ENCODE data around the gene MCTP2. TPM values are rescaled to one million over a fixed set of nuclear protein-coding genes. Genes with fewer than 3 reads are reported as not detected.

Gene MCTP2
- total and polyA plus RNA-seq, 2 donors: 6.7 to 9.3 TPM

DNA sequence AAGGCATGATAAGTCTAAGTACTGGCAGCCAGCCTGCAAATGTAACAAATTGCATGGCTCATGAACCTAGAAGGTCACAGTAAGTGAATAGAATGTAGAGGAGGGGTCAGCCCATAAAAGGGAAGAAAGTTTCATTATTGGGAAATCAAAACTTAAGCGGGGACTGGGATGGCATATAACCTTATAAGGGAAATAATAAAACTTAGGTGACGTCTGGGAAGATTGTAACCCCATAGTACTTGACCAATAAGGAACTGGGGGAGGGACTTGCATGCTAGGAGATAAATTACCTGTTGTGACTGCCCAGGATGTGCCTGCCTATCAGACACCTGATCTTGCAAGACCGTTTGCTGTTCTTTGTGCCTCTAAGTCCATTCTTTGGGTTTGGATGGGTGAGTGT, 28.1 kb upstream of the MCTP2 start:
- Histone ChIP-seq H3K36me3 (ENCODE audit: control insufficient read depth in 2 of 2, insufficient read depth in 2 of 2, low read length in 1 of 2) (no peaks in the 10 kb centered on the region), H3K27me3 (ENCODE audit: control insufficient read depth in 2 of 2, insufficient read depth in 1 of 2, low read length in 1 of 2) (no peaks in the 10 kb centered on the region), H3K4me1 (ENCODE audit: control insufficient read depth in 2 of 2, insufficient read depth in 2 of 2, low read length in 2 of 2) (peaks cover 0 to 3% of the 10 kb centered on the region in 2 donors), H3K9me3 (ENCODE audit: control insufficient read depth in 2 of 2, insufficient read depth in 1 of 2, low read length in 1 of 2) (no peaks in the 10 kb centered on the region), H3K27ac (ENCODE audit: low read depth in 1 of 2, low read length in 1 of 2) (no peak overlapping the region), H3K4me3 (ENCODE audit: low read length in 2 of 2) (no peak overlapping the region)
- DNase-seq (ENCODE audit: low read depth in 6 of 9, low spot score in 9 of 9): no peak
- 89% methylated on average over 3 of the region's 3 CpGs for WGBS

DNA sequence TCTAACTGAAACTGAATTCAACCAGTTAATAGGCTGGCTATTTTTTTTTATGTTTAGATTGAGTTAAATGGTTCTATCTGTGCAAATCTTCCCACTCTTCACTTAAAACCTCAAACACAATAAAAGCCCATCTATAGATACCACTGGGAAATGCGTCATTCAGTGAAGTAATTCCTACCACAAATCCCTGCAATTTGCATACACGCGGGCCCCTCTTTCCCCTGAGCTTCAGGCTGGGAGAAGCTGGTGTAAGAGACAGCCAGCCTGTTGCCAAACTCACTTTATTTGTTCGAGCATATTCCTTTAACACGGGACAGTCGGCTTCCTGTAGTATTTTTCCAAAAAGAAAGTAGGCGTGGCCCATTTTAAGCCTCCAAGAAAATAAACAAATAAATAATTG, 26.0 kb upstream of the MCTP2 start:
- Histone ChIP-seq H3K9me3 (ENCODE audit: control insufficient read depth in 2 of 2, insufficient read depth in 1 of 2, low read length in 1 of 2) (no peaks in the 10 kb centered on the region), H3K4me1 (ENCODE audit: control insufficient read depth in 2 of 2, insufficient read depth in 2 of 2, low read length in 2 of 2) (peaks cover 0 to 3% of the 10 kb centered on the region in 2 donors), H3K4me3 (ENCODE audit: low read length in 2 of 2) (no peak overlapping the region), H3K36me3 (ENCODE audit: control insufficient read depth in 2 of 2, insufficient read depth in 2 of 2, low read length in 1 of 2) (no peaks in the 10 kb centered on the region), H3K27ac (ENCODE audit: low read depth in 1 of 2, low read length in 1 of 2) (no peak overlapping the region), H3K27me3 (ENCODE audit: control insufficient read depth in 2 of 2, insufficient read depth in 1 of 2, low read length in 1 of 2) (no peaks in the 10 kb centered on the region)
- 64% methylated on average over 7 of the region's 7 CpGs for WGBS
- no peak for DNase-seq (ENCODE audit: low read depth in 6 of 9, low spot score in 9 of 9)

DNA sequence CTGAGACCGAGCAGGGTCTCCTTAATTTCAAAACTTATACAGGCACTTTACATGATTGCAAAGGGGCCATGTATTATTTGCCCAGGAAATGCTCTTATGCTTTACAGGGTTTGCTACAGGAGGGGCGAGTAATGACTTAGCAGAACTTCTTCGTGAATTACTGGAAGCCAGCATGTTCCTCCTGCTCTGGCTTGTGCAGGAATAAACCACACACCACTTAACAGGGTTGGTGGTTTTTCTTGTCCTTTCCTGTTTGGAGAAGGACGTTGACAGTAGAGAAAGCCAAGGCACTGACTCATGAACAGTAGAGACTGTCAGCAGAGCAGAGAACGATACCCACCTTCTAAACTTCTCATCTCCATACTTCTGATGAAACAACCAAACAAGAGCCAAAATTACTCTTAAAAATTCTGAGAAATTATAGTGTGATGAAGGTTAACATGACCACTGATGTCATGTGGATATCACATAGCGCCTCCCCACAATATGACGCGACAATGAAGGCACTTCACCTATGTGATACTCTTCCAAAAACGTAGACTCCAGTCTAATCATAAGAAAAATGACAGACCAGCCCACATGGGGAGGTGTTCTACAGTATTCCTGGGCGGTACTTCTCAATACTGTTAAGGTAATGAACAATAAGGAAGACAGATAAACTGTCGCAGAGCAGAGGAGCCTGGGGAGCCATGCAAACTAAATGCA, 24.7 kb upstream of the MCTP2 start:
- Histone ChIP-seq H3K4me1 (ENCODE audit: control insufficient read depth in 2 of 2, insufficient read depth in 2 of 2, low read length in 2 of 2) (peaks cover 0 to 3% of the 10 kb centered on the region in 2 donors), H3K27ac (ENCODE audit: low read depth in 1 of 2, low read length in 1 of 2) (peak overlapping the region in 1 of 2 donors; percentile 46), H3K4me3 (ENCODE audit: low read length in 2 of 2) (no peak overlapping the region), H3K9me3 (ENCODE audit: control insufficient read depth in 2 of 2, insufficient read depth in 1 of 2, low read length in 1 of 2) (no peaks in the 10 kb centered on the region), H3K36me3 (ENCODE audit: control insufficient read depth in 2 of 2, insufficient read depth in 2 of 2, low read length in 1 of 2) (no peaks in the 10 kb centered on the region), H3K27me3 (ENCODE audit: control insufficient read depth in 2 of 2, insufficient read depth in 1 of 2, low read length in 1 of 2) (no peaks in the 10 kb centered on the region)
- WGBS: 9% methylated on average over 11 of the region's 11 CpGs
- peak in 2 of 9 donors; percentile 3 to 37 for DNase-seq (ENCODE audit: low read depth in 6 of 9, low spot score in 9 of 9)

DNA sequence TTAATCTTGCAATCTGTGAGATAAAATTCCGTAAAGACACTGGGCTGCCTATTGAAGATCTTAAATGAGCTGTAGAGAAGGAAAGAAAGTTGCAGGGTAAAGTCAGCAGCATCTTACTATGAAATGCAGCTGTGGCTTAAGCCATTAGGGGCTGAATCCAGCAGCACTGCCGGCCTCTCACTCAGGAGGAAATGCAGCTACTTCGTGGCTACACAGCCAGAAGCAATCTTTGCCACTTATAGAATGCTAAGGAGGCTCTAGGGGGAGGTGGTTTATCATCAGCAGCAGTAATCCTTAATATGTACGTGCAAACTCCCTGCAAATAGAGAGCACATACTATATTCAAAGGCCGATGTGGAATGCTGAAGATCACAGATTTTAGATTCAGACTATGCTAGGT, 19.1 kb upstream of the MCTP2 start:
- Histone ChIP-seq H3K9me3 (ENCODE audit: control insufficient read depth in 2 of 2, insufficient read depth in 1 of 2, low read length in 1 of 2) (no peaks in the 10 kb centered on the region), H3K27ac (ENCODE audit: low read depth in 1 of 2, low read length in 1 of 2) (no peak overlapping the region), H3K36me3 (ENCODE audit: control insufficient read depth in 2 of 2, insufficient read depth in 2 of 2, low read length in 1 of 2) (no peaks in the 10 kb centered on the region), H3K4me3 (ENCODE audit: low read length in 2 of 2) (no peak overlapping the region), H3K27me3 (ENCODE audit: control insufficient read depth in 2 of 2, insufficient read depth in 1 of 2, low read length in 1 of 2) (no peaks in the 10 kb centered on the region), H3K4me1 (ENCODE audit: control insufficient read depth in 2 of 2, insufficient read depth in 2 of 2, low read length in 2 of 2) (no peaks in the 10 kb centered on the region)
- DNase-seq (ENCODE audit: low read depth in 6 of 9, low spot score in 9 of 9): no peak
- WGBS: 58% methylated on average over 5 of the region's 5 CpGs

DNA sequence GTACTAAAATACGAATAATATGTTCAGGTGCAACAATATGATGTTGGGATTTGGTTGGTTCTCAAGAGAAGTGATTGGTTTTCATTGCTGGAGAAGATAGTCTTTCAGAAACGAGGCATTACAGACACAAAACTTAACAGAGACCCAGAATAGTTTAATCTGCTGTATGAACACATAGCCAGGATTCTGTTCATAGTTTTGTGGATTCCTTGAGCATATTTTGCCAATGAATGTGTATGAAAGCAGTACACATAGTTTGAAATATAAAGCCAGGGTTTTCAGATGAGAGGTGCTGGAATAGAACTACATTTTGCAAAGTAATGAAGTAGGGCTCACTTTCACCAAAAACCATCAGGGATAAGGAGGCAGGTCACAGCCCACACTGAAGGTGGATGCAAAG, 5.7 kb upstream of the MCTP2 start:
- Histone ChIP-seq H3K9me3 (ENCODE audit: control insufficient read depth in 2 of 2, insufficient read depth in 1 of 2, low read length in 1 of 2) (no peaks in the 10 kb centered on the region), H3K36me3 (ENCODE audit: control insufficient read depth in 2 of 2, insufficient read depth in 2 of 2, low read length in 1 of 2) (no peaks in the 10 kb centered on the region), H3K27me3 (ENCODE audit: control insufficient read depth in 2 of 2, insufficient read depth in 1 of 2, low read length in 1 of 2) (no peaks in the 10 kb centered on the region), H3K27ac (ENCODE audit: low read depth in 1 of 2, low read length in 1 of 2) (no peak overlapping the region), H3K4me1 (ENCODE audit: control insufficient read depth in 2 of 2, insufficient read depth in 2 of 2, low read length in 2 of 2) (peaks cover 3 to 9% of the 10 kb centered on the region in 2 donors), H3K4me3 (ENCODE audit: low read length in 2 of 2) (no peak overlapping the region)
- DNase-seq (ENCODE audit: low read depth in 6 of 9, low spot score in 9 of 9): no peak
- 94% methylated on average over 2 of the region's 2 CpGs for WGBS

DNA sequence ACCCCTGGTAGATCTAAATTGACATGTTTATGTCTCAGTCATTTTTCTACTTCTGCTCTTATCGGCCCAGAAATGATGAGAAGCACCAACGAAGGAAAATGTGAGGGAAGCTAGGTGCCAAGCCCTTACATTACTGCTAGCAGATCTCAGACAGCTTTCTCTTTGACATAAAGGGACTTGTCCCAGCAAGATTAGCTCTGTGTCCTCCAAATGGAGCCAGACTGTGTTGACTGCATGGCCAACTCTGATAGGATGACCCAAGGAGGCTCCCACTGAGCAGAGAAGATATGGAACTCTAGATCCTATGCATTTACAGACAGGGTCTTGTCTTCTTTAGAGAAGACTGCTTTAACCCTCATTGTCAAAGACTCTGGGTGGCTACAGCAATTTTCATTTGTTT, 2.8 kb upstream of the MCTP2 start:
- DNase-seq (ENCODE audit: low read depth in 6 of 9, low spot score in 9 of 9): no peak
- H3K27ac ChIP-seq (ENCODE audit: low read depth in 1 of 2, low read length in 1 of 2): no peak overlapping the region
- H3K36me3 ChIP-seq (ENCODE audit: control insufficient read depth in 2 of 2, insufficient read depth in 2 of 2, low read length in 1 of 2): no peaks in the 10 kb centered on the region
- H3K4me3 ChIP-seq (ENCODE audit: low read length in 2 of 2): no peak overlapping the region
- peaks cover 6 to 20% of the 10 kb centered on the region in 2 donors for H3K4me1 ChIP-seq (ENCODE audit: control insufficient read depth in 2 of 2, insufficient read depth in 2 of 2, low read length in 2 of 2)
- 77% methylated on average over 2 of the region's 2 CpGs for WGBS
- H3K9me3 ChIP-seq (ENCODE audit: control insufficient read depth in 2 of 2, insufficient read depth in 1 of 2, low read length in 1 of 2): no peaks in the 10 kb centered on the region
- H3K27me3 ChIP-seq (ENCODE audit: control insufficient read depth in 2 of 2, insufficient read depth in 1 of 2, low read length in 1 of 2): peaks cover 2 to 7% of the 10 kb centered on the region in 2 donors

GRCh38 chr15:94229591-94230369, 1.6 kb upstream of the MCTP2 start:
- Histone ChIP-seq H3K36me3 (ENCODE audit: control insufficient read depth in 2 of 2, insufficient read depth in 2 of 2, low read length in 1 of 2) (no peaks in the 10 kb centered on the region), H3K4me1 (ENCODE audit: control insufficient read depth in 2 of 2, insufficient read depth in 2 of 2, low read length in 2 of 2) (peaks cover 6 to 28% of the 10 kb centered on the region in 2 donors), H3K27ac (ENCODE audit: low read depth in 1 of 2, low read length in 1 of 2) (no peak overlapping the region), H3K4me3 (ENCODE audit: low read length in 2 of 2) (no peak overlapping the region), H3K9me3 (ENCODE audit: control insufficient read depth in 2 of 2, insufficient read depth in 1 of 2, low read length in 1 of 2) (no peaks in the 10 kb centered on the region), H3K27me3 (ENCODE audit: control insufficient read depth in 2 of 2, insufficient read depth in 1 of 2, low read length in 1 of 2) (peaks cover 2 to 7% of the 10 kb centered on the region in 2 donors)
- DNase-seq (ENCODE audit: low read depth in 6 of 9, low spot score in 9 of 9): peak in 1 of 9 donors; percentile 42
- WGBS: 22% methylated on average over 10 of the region's 10 CpGs

DNA sequence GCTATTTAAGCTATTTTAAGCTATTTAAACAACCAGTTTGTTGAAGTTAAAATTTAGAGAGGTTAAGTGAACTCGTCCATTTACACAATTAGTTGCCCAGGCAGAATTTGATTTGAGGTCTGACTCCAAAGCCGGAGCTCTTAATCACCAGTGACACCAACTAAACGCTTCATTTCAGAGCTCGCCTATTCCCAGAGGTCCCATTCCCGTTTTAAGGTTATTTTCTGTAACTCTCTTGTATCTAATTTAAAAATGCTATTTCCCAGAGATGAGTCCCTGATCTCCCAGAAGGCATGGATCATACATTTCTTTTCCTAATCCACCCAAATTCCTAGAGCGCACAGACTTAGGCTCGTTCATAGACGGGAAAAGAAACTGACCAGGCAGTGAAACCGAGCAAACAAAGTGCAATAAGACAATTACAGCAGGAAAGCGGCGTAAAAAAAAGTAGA, 904 bp upstream of the MCTP2 start:
- Histone ChIP-seq H3K27me3 (ENCODE audit: control insufficient read depth in 2 of 2, insufficient read depth in 1 of 2, low read length in 1 of 2) (peaks cover 2 to 7% of the 10 kb centered on the region in 2 donors), H3K9me3 (ENCODE audit: control insufficient read depth in 2 of 2, insufficient read depth in 1 of 2, low read length in 1 of 2) (no peaks in the 10 kb centered on the region), H3K36me3 (ENCODE audit: control insufficient read depth in 2 of 2, insufficient read depth in 2 of 2, low read length in 1 of 2) (no peaks in the 10 kb centered on the region), H3K27ac (ENCODE audit: low read depth in 1 of 2, low read length in 1 of 2) (no peak overlapping the region), H3K4me3 (ENCODE audit: low read length in 2 of 2) (peak overlapping the region; percentile 69), H3K4me1 (ENCODE audit: control insufficient read depth in 2 of 2, insufficient read depth in 2 of 2, low read length in 2 of 2) (peaks cover 6 to 28% of the 10 kb centered on the region in 2 donors)
- WGBS: 19% methylated on average over 11 of the region's 11 CpGs
- DNase-seq (ENCODE audit: low read depth in 6 of 9, low spot score in 9 of 9): no peak
